Measurements from ENCODE around the gene RCBTB1.
A peak's percentile ranks its signal among the peaks of the same experiment; 100 is the strongest.
"Not testable (repeated sequence)": the region's sequence is repeated elsewhere in the genome, so short reads cannot be mapped to it uniquely, and the experiment has no call there.

Gene RCBTB1

GRCh38 chr13:49502954-49503353 is 82.4 kb downstream of the RCBTB1 start:
- Histone ChIP-seq H3K27me3 (no peaks in the 10 kb centered on the region), H3K9me3 (0 out of 2 replicates have a peak, but pooled peaks cover 3% of the 10 kb centered on the region), H3K4me3 (ENCODE audit: low read depth, low read length) (no peak overlapping the region), H3K4me1 (no peaks in the 10 kb centered on the region), H3K36me3 (no peaks in the 10 kb centered on the region)
- no peak for DNase-seq
- TF ChIP-seq CTCF (IDR thresholded peaks at IDR 0.05; ENCODE audit: low read depth, low read length): no peak

GRCh38 chr13:49499889-49500660 is 85.3 kb downstream of the RCBTB1 start:
- Histone ChIP-seq H3K27me3 (no peaks in the 10 kb centered on the region), H3K4me3 (ENCODE audit: low read depth, low read length) (no peak overlapping the region), H3K36me3 (no peaks in the 10 kb centered on the region), H3K9me3 (0 out of 2 replicates have a peak, but pooled peaks cover 3% of the 10 kb centered on the region), H3K4me1 (no peaks in the 10 kb centered on the region)
- no peak for DNase-seq
- no peak for TF ChIP-seq CTCF (IDR thresholded peaks at IDR 0.05; ENCODE audit: low read depth, low read length)

- Histone ChIP-seq H3K4me3 (ENCODE audit: low read depth, low read length) (no peak overlapping the region), H3K4me1 (no peaks in the 10 kb centered on the region), H3K36me3 (no peaks in the 10 kb centered on the region), H3K9me3 (0 out of 2 replicates have a peak, but pooled peaks cover 1% of the 10 kb centered on the region), H3K27me3 (no peaks in the 10 kb centered on the region)
- no peak for DNase-seq
- TF ChIP-seq CTCF (IDR thresholded peaks at IDR 0.05; ENCODE audit: low read depth, low read length): no peak
Observed at GRCh38 chr13:49498206-49498605, 87.2 kb downstream of the RCBTB1 start.

GRCh38 chr13:49497272-49497671 is 88.1 kb downstream of the RCBTB1 start:
- H3K27me3 ChIP-seq: no peaks in the 10 kb centered on the region
- H3K9me3 ChIP-seq: no peaks in the 10 kb centered on the region
- DNase-seq: no peak
- no peak overlapping the region for H3K4me3 ChIP-seq (ENCODE audit: low read depth, low read length)
- no peaks in the 10 kb centered on the region for H3K36me3 ChIP-seq
- no peaks in the 10 kb centered on the region for H3K4me1 ChIP-seq
- TF ChIP-seq CTCF (IDR thresholded peaks at IDR 0.05; ENCODE audit: low read depth, low read length): no peak

GRCh38 chr13:49496837-49497236 is 88.5 kb downstream of the RCBTB1 start:
- H3K27me3 ChIP-seq; H3K36me3 ChIP-seq; H3K4me3 ChIP-seq (ENCODE audit: low read depth, low read length); H3K9me3 ChIP-seq; DNase-seq; H3K4me1 ChIP-seq: not testable (repeated sequence)

- Histone ChIP-seq H3K36me3 (no peaks in the 10 kb centered on the region), H3K4me3 (ENCODE audit: low read depth, low read length) (peak within 1 kb of the TSS; percentile 62), H3K27me3 (no peaks in the 10 kb centered on the region), H3K9me3 (no peaks in the 10 kb centered on the region), H3K4me1 (no peaks in the 10 kb centered on the region)
- no peak for TF ChIP-seq CTCF (IDR thresholded peaks at IDR 0.05; ENCODE audit: low read depth, low read length)
- DNase-seq: peak; percentile 30
Observed at GRCh38 chr13:49495783-49496762, 89.3 kb downstream of the RCBTB1 start, which contains the start of gene PHF11. TSS of gene PHF11 (plus strand) at chr13:49495953. CDS start at chr13:49496002, 49 bp downstream.

All from BE2C (cell line).